ENCODE measurements around the gene MORN5.

MORN5 gene

GRCh38 chr9:122190597-122191381 is 31.1 kb downstream of the MORN5 start:
- TF ChIP-seq FOXM1 (IDR thresholded peaks at IDR 0.05; ENCODE audit: borderline replicate concordance, low read depth) = no peak
- no peak for TF ChIP-seq TAF1 (IDR thresholded peaks at IDR 0.05; ENCODE audit: low read depth)
- no peak for TF ChIP-seq MAX (IDR thresholded peaks at IDR 0.05)
- no peak for TF ChIP-seq ZBTB7A (IDR thresholded peaks at IDR 0.05; ENCODE audit: low read depth)
- TF ChIP-seq TCF12 (IDR thresholded peaks at IDR 0.05; ENCODE audit: low read depth) = no peak
- TF ChIP-seq REST (IDR thresholded peaks at IDR 0.05; ENCODE audit: low read depth) = no peak
- no peak for TF ChIP-seq TEAD4 (IDR thresholded peaks at IDR 0.05)
- no peak for TF ChIP-seq EP300 (IDR thresholded peaks at IDR 0.05; ENCODE audit: borderline replicate concordance)
- TF ChIP-seq CEBPB (IDR thresholded peaks at IDR 0.05) = no peak
- TF ChIP-seq RAD21 (IDR thresholded peaks at IDR 0.05; ENCODE audit: low read depth) = no peak
- no peak for TF ChIP-seq CREB1 (IDR thresholded peaks at IDR 0.05; ENCODE audit: low read depth)
- TF ChIP-seq EGR1 (IDR thresholded peaks at IDR 0.05) = no peak
- no peak for TF ChIP-seq USF1 (IDR thresholded peaks at IDR 0.05)
- no peak for TF ChIP-seq NFIC (IDR thresholded peaks at IDR 0.05)
- no peak for TF ChIP-seq YY1 (IDR thresholded peaks at IDR 0.05; ENCODE audit: low read depth)

GRCh38 chr9:122191584-122191983 is 31.9 kb downstream of the MORN5 start:
- TF ChIP-seq EGR1 (IDR thresholded peaks at IDR 0.05) = no peak
- TF ChIP-seq TEAD4 (IDR thresholded peaks at IDR 0.05) = no peak
- TF ChIP-seq NFIC (IDR thresholded peaks at IDR 0.05) = no peak
- TF ChIP-seq RAD21 (IDR thresholded peaks at IDR 0.05; ENCODE audit: low read depth) = no peak
- TF ChIP-seq CREB1 (IDR thresholded peaks at IDR 0.05; ENCODE audit: low read depth) = no peak
- no peak for TF ChIP-seq TCF12 (IDR thresholded peaks at IDR 0.05; ENCODE audit: low read depth)
- TF ChIP-seq ZBTB7A (IDR thresholded peaks at IDR 0.05; ENCODE audit: low read depth) = no peak

- no peak for TF ChIP-seq TEAD4 (IDR thresholded peaks at IDR 0.05)
- no peak for TF ChIP-seq USF1 (IDR thresholded peaks at IDR 0.05)
- TF ChIP-seq ZBTB7A (IDR thresholded peaks at IDR 0.05; ENCODE audit: low read depth) = no peak
- no peak for TF ChIP-seq NFIC (IDR thresholded peaks at IDR 0.05)
- no peak for TF ChIP-seq EP300 (IDR thresholded peaks at IDR 0.05; ENCODE audit: borderline replicate concordance)
- TF ChIP-seq REST (IDR thresholded peaks at IDR 0.05; ENCODE audit: low read depth) = no peak
- no peak for TF ChIP-seq TAF1 (IDR thresholded peaks at IDR 0.05; ENCODE audit: low read depth)
- no peak for TF ChIP-seq MAX (IDR thresholded peaks at IDR 0.05)
- TF ChIP-seq EGR1 (IDR thresholded peaks at IDR 0.05) = no peak
- no peak for TF ChIP-seq RAD21 (IDR thresholded peaks at IDR 0.05; ENCODE audit: low read depth)
- no peak for TF ChIP-seq TCF12 (IDR thresholded peaks at IDR 0.05; ENCODE audit: low read depth)
- no peak for TF ChIP-seq CREB1 (IDR thresholded peaks at IDR 0.05; ENCODE audit: low read depth)
- TF ChIP-seq CEBPB (IDR thresholded peaks at IDR 0.05) = no peak
- TF ChIP-seq YY1 (IDR thresholded peaks at IDR 0.05; ENCODE audit: low read depth) = no peak
Observed at GRCh38 chr9:122192261-122192875, 32.7 kb downstream of the MORN5 start.

- TF ChIP-seq USF1 (IDR thresholded peaks at IDR 0.05) = no peak
- TF ChIP-seq TAF1 (IDR thresholded peaks at IDR 0.05; ENCODE audit: low read depth) = no peak
- TF ChIP-seq YY1 (IDR thresholded peaks at IDR 0.05; ENCODE audit: low read depth) = no peak
- no peak for TF ChIP-seq REST (IDR thresholded peaks at IDR 0.05; ENCODE audit: low read depth)
- TF ChIP-seq ZBTB7A (IDR thresholded peaks at IDR 0.05; ENCODE audit: low read depth) = no peak
- TF ChIP-seq FOXM1 (IDR thresholded peaks at IDR 0.05; ENCODE audit: borderline replicate concordance, low read depth) = no peak
- TF ChIP-seq MAX (IDR thresholded peaks at IDR 0.05) = no peak
- no peak for TF ChIP-seq EGR1 (IDR thresholded peaks at IDR 0.05)
- no peak for TF ChIP-seq EP300 (IDR thresholded peaks at IDR 0.05; ENCODE audit: borderline replicate concordance)
- TF ChIP-seq TEAD4 (IDR thresholded peaks at IDR 0.05) = no peak
- TF ChIP-seq CEBPB (IDR thresholded peaks at IDR 0.05) = no peak
- TF ChIP-seq NFIC (IDR thresholded peaks at IDR 0.05) = no peak
- no peak for TF ChIP-seq CREB1 (IDR thresholded peaks at IDR 0.05; ENCODE audit: low read depth)
- TF ChIP-seq RAD21 (IDR thresholded peaks at IDR 0.05; ENCODE audit: low read depth) = no peak
- no peak for TF ChIP-seq TCF12 (IDR thresholded peaks at IDR 0.05; ENCODE audit: low read depth)
Observed at GRCh38 chr9:122192914-122193525, 33.3 kb downstream of the MORN5 start.
